Measurements from ENCODE around the gene FLACC1.

Gene FLACC1

GRCh38 chr2:201271917-201272316 lies 85.2 kb downstream of the FLACC1 start:
- no peak for DNase-seq (ENCODE audit: low spot score)
- in situ Hi-C loops (cut with MboI; ENCODE audit: low sequenced_read_pairs, unreplicated experiment): no loop called here
- no peak for TF ChIP-seq CTCF (IDR thresholded peaks at IDR 0.05; ENCODE audit: borderline replicate concordance, control extremely low read depth, extremely low read depth, insufficient read depth, missing control alignments)

- in situ Hi-C loops (cut with MboI; ENCODE audit: low sequenced_read_pairs, unreplicated experiment): no loop called here
These were observed 86.7 kb downstream of the FLACC1 start for GRCh38 chr2:201270293-201271001.

GRCh38 chr2:201269764-201270163 lies 87.4 kb downstream of the FLACC1 start:
- no peak for TF ChIP-seq CTCF (IDR thresholded peaks at IDR 0.05; ENCODE audit: borderline replicate concordance, control extremely low read depth, extremely low read depth, insufficient read depth, missing control alignments)
- in situ Hi-C loops (cut with MboI; ENCODE audit: low sequenced_read_pairs, unreplicated experiment): no loop called here
- no peak for DNase-seq (ENCODE audit: low spot score)

More at GRCh38 chr2:201270293-201271001, 86.7 kb downstream of the FLACC1 start:
- no peak for TF ChIP-seq CTCF (IDR thresholded peaks at IDR 0.05; ENCODE audit: borderline replicate concordance, control extremely low read depth, extremely low read depth, insufficient read depth, missing control alignments)
- DNase-seq (ENCODE audit: low spot score): no peak

- in situ Hi-C loops (cut with MboI; ENCODE audit: low sequenced_read_pairs, unreplicated experiment): no loop called here
- TF ChIP-seq CTCF (IDR thresholded peaks at IDR 0.05; ENCODE audit: borderline replicate concordance, control extremely low read depth, extremely low read depth, insufficient read depth, missing control alignments): no peak
- DNase-seq (ENCODE audit: low spot score): no peak
These were observed 89.7 kb downstream of the FLACC1 start for GRCh38 chr2:201267278-201268030.

GRCh38 chr2:201266629-201267028 lies 90.5 kb downstream of the FLACC1 start:
- TF ChIP-seq CTCF (IDR thresholded peaks at IDR 0.05; ENCODE audit: borderline replicate concordance, control extremely low read depth, extremely low read depth, insufficient read depth, missing control alignments): no peak
- in situ Hi-C loops (cut with MboI; ENCODE audit: low sequenced_read_pairs, unreplicated experiment): no loop called here
- DNase-seq (ENCODE audit: low spot score): no peak

GRCh38 chr2:201264472-201265173 lies 92.5 kb downstream of the FLACC1 start:
- no peak for TF ChIP-seq CTCF (IDR thresholded peaks at IDR 0.05; ENCODE audit: borderline replicate concordance, control extremely low read depth, extremely low read depth, insufficient read depth, missing control alignments)
- no peak for DNase-seq (ENCODE audit: low spot score)
- in situ Hi-C loops (cut with MboI; ENCODE audit: low sequenced_read_pairs, unreplicated experiment): no loop called here
